Trophoblast cell (in vitro differentiated cells and primary cell): ENCODE data around the gene EIF4EBP3.
A peak's percentile ranks its signal among the peaks of the same experiment; 100 is the strongest.

ENCODE experiments used
- DNase-seq, 2 donors: peaks; one replicate each; pipeline ENCODE4 v3.0.0-alpha.2; 2016
- H2AFZ ChIP-seq: 2 replicates; pipeline ENCODE4 v1.6.1; 2013; ENCODE audit warnings: low read length, moderate library complexity, mild to moderate bottlenecking; ENCODE audit not compliant: insufficient read depth, poor library complexity
- H2AK5ac ChIP-seq: 2 replicates; pipeline ENCODE4 v1.6.1; 2013; ENCODE audit warnings: mild to moderate bottlenecking, low read length
- H2BK120ac ChIP-seq: 2 replicates; pipeline ENCODE4 v1.6.1; 2013; ENCODE audit warnings: low read length, mild to moderate bottlenecking, moderate library complexity; ENCODE audit not compliant: insufficient read depth, poor library complexity
- H2BK12ac ChIP-seq: 2 replicates; pipeline ENCODE4 v1.6.1; 2013; ENCODE audit warnings: mild to moderate bottlenecking, low read length, moderate library complexity
- H2BK5ac ChIP-seq: 2 replicates; pipeline ENCODE4 v1.6.1; 2013; ENCODE audit warnings: low read length, low read depth, moderate library complexity, mild to moderate bottlenecking; ENCODE audit not compliant: poor library complexity
- H3K14ac ChIP-seq: 2 replicates; pipeline ENCODE4 v1.6.1; 2013; ENCODE audit warnings: mild to moderate bottlenecking, low read length
- H3K18ac ChIP-seq: 2 replicates; pipeline ENCODE4 v1.6.1; 2013; ENCODE audit warnings: mild to moderate bottlenecking, low read length
- H3K23ac ChIP-seq: 2 replicates; pipeline ENCODE4 v1.6.1; 2013; ENCODE audit warnings: low read length
- H3K27ac ChIP-seq: 2 replicates; pipeline ENCODE4 v1.5.1; 2013; ENCODE audit warnings: low read depth, mild to moderate bottlenecking, inconsistent platforms, low read length, moderate library complexity
- H3K27me3 ChIP-seq: 2 replicates; pipeline ENCODE4 v1.6.1; 2013; ENCODE audit warnings: inconsistent platforms, mild to moderate bottlenecking, low read length, moderate library complexity; ENCODE audit not compliant: insufficient read depth
- H3K36me3 ChIP-seq, 2 experiments: 1 replicate in 1 of 2; 2 replicates in 1 of 2; pipeline ENCODE4 v1.6.1; 2013; ENCODE audit warnings: low read length in 2 of 2, mild to moderate bottlenecking in 2 of 2, moderate library complexity in 1 of 2; ENCODE audit not compliant: insufficient read depth in 2 of 2, control insufficient read depth in 1 of 2
- H3K4ac ChIP-seq: 2 replicates; pipeline ENCODE4 v1.6.1; 2013; ENCODE audit warnings: low read depth, mild to moderate bottlenecking, low read length, moderate library complexity
- H3K4me1 ChIP-seq, 2 experiments: 1 replicate in 1 of 2; 2 replicates in 1 of 2; pipeline ENCODE4 v1.6.1; 2013; ENCODE audit warnings: low read length in 2 of 2, mild to moderate bottlenecking in 2 of 2, moderate library complexity in 1 of 2; ENCODE audit not compliant: insufficient read depth in 2 of 2, control insufficient read depth in 1 of 2
- H3K4me2 ChIP-seq: 2 replicates; pipeline ENCODE4 v1.6.1; 2013; ENCODE audit warnings: inconsistent platforms, mild to moderate bottlenecking, low read length, moderate library complexity
- H3K4me3 ChIP-seq: 2 replicates; pipeline ENCODE4 v1.5.1; 2013; ENCODE audit warnings: mild to moderate bottlenecking, low read depth, low read length, inconsistent platforms
- H3K79me1 ChIP-seq: one replicate; pipeline ENCODE4 v1.6.1; 2013; ENCODE audit warnings: low read length
- H3K79me2 ChIP-seq: 2 replicates; pipeline ENCODE4 v1.6.1; 2013; ENCODE audit warnings: low read length, mild to moderate bottlenecking; ENCODE audit not compliant: control insufficient read depth, insufficient read depth, poor library complexity
- H3K9ac ChIP-seq: 2 replicates; pipeline ENCODE4 v1.6.1; 2013; ENCODE audit warnings: mild to moderate bottlenecking, low read length
- H3K9me3 ChIP-seq: 2 replicates; pipeline ENCODE4 v1.6.1; 2013; ENCODE audit warnings: low read depth, mild to moderate bottlenecking, control low read depth, inconsistent platforms, low read length; ENCODE audit not compliant: insufficient read depth
- H4K12ac ChIP-seq: 2 replicates; pipeline ENCODE4 v1.6.1; 2013; ENCODE audit warnings: low read depth, mild to moderate bottlenecking, low read length, moderate library complexity
- H4K8ac ChIP-seq: 2 replicates; pipeline ENCODE4 v1.6.1; 2013; ENCODE audit warnings: low read depth, mild to moderate bottlenecking, low read length, moderate library complexity
- H4K91ac ChIP-seq: one replicate; pipeline ENCODE4 v1.6.1; 2013; ENCODE audit warnings: low read depth, mild to moderate bottlenecking, low read length, moderate library complexity
- WGBS: extraction: QIAGEN DNeasy Blood & Tissue Kit; methylation state at CpG from one replicate; pipeline ENCODE4 v1.1.7; 2013; ENCODE audit warnings: missing lambda C conversion rate; ENCODE audit not compliant: insufficient read length, insufficient coverage; ENCODE audit errors: extremely low coverage; 5-methylcytosine and 5-hydroxymethylcytosine counted together

The EIF4EBP3 gene

GRCh38 chr5:140548300-140548688, 832 bp downstream of the EIF4EBP3 start:
- no peak overlapping the region for H2BK12ac ChIP-seq
- WGBS = no CpG with 5 or more reads among the region's 5 CpGs
- H3K23ac ChIP-seq = no peak overlapping the region
- peaks cover 10 to 16% of the 10 kb centered on the region in 2 experiments for H3K4me1 ChIP-seq
- no peak overlapping the region for H2BK5ac ChIP-seq
- no peak overlapping the region for H2AK5ac ChIP-seq
- H3K27ac ChIP-seq = no peak overlapping the region
- no peaks in the 10 kb centered on the region for H3K9me3 ChIP-seq
- H3K36me3 ChIP-seq = peaks cover 23 to 33% of the 10 kb centered on the region in 2 experiments
- no peak overlapping the region for H4K8ac ChIP-seq
- no peak overlapping the region for H2AFZ ChIP-seq
- H4K91ac ChIP-seq = no peak overlapping the region
- no peak overlapping the region for H3K4me3 ChIP-seq
- no peak for DNase-seq
- no peak overlapping the region for H3K14ac ChIP-seq
- peak overlapping the region; percentile 94 for H3K4me2 ChIP-seq
- H3K79me1 ChIP-seq = no peaks in the 10 kb centered on the region
- H3K27me3 ChIP-seq = no peaks in the 10 kb centered on the region
- no peaks in the 10 kb centered on the region for H3K79me2 ChIP-seq
- H3K18ac ChIP-seq = no peak overlapping the region
- no peak overlapping the region for H4K12ac ChIP-seq
- H3K4ac ChIP-seq = no peak overlapping the region
- peak overlapping the region; percentile 14 for H3K9ac ChIP-seq
- H2BK120ac ChIP-seq = no peak overlapping the region

GRCh38 chr5:140548791-140549190, 1.3 kb downstream of the EIF4EBP3 start:
- no peak overlapping the region for H4K12ac ChIP-seq
- H3K36me3 ChIP-seq = peaks cover 23 to 33% of the 10 kb centered on the region in 2 experiments
- H3K27me3 ChIP-seq = no peaks in the 10 kb centered on the region
- H3K9ac ChIP-seq = no peak overlapping the region
- H3K79me2 ChIP-seq = no peaks in the 10 kb centered on the region
- no peak for DNase-seq
- no CpG with 5 or more reads among the region's 7 CpGs for WGBS
- H3K23ac ChIP-seq = no peak overlapping the region
- no peak overlapping the region for H4K8ac ChIP-seq
- no peak overlapping the region for H2BK5ac ChIP-seq
- H4K91ac ChIP-seq = no peak overlapping the region
- H3K4me1 ChIP-seq = peaks cover 10 to 16% of the 10 kb centered on the region in 2 experiments
- H3K79me1 ChIP-seq = no peaks in the 10 kb centered on the region
- H2AFZ ChIP-seq = no peak overlapping the region
- H3K4me3 ChIP-seq = no peak overlapping the region
- no peak overlapping the region for H2AK5ac ChIP-seq
- H3K27ac ChIP-seq = no peak overlapping the region
- H3K9me3 ChIP-seq = no peaks in the 10 kb centered on the region
- H3K4ac ChIP-seq = no peak overlapping the region
- H2BK12ac ChIP-seq = no peak overlapping the region
- no peak overlapping the region for H2BK120ac ChIP-seq
- H3K14ac ChIP-seq = no peak overlapping the region
- no peak overlapping the region for H3K4me2 ChIP-seq
- no peak overlapping the region for H3K18ac ChIP-seq

GRCh38 chr5:140549237-140550144, 2.0 kb downstream of the EIF4EBP3 start:
- no peak overlapping the region for H2BK12ac ChIP-seq
- H3K18ac ChIP-seq = no peak overlapping the region
- H3K27me3 ChIP-seq = no peaks in the 10 kb centered on the region
- no CpG with 5 or more reads among the region's 3 CpGs for WGBS
- no peak overlapping the region for H3K4ac ChIP-seq
- no peaks in the 10 kb centered on the region for H3K9me3 ChIP-seq
- no peak overlapping the region for H4K91ac ChIP-seq
- H2AK5ac ChIP-seq = no peak overlapping the region
- H3K36me3 ChIP-seq = peaks cover 23 to 32% of the 10 kb centered on the region in 2 experiments
- H3K4me3 ChIP-seq = no peak overlapping the region
- no peak overlapping the region for H3K4me2 ChIP-seq
- H2BK5ac ChIP-seq = no peak overlapping the region
- no peaks in the 10 kb centered on the region for H3K79me1 ChIP-seq
- no peak overlapping the region for H4K8ac ChIP-seq
- no peak overlapping the region for H2AFZ ChIP-seq
- no peak overlapping the region for H3K9ac ChIP-seq
- no peak overlapping the region for H3K23ac ChIP-seq
- DNase-seq = peak in 1 of 2 donors; percentile 18
- H3K27ac ChIP-seq = no peak overlapping the region
- no peak overlapping the region for H3K14ac ChIP-seq
- no peak overlapping the region for H2BK120ac ChIP-seq
- no peaks in the 10 kb centered on the region for H3K79me2 ChIP-seq
- no peak overlapping the region for H4K12ac ChIP-seq
- peaks cover 10 to 16% of the 10 kb centered on the region in 2 experiments for H3K4me1 ChIP-seq

GRCh38 chr5:140550147-140551079, 3.0 kb downstream of the EIF4EBP3 start:
- no peak overlapping the region for H2BK120ac ChIP-seq
- H3K79me2 ChIP-seq = no peaks in the 10 kb centered on the region
- no peak overlapping the region for H4K12ac ChIP-seq
- H2AFZ ChIP-seq = no peak overlapping the region
- H3K4me2 ChIP-seq = no peak overlapping the region
- no peaks in the 10 kb centered on the region for H3K9me3 ChIP-seq
- H2BK5ac ChIP-seq = no peak overlapping the region
- peaks cover 10 to 16% of the 10 kb centered on the region in 2 experiments for H3K4me1 ChIP-seq
- no peak overlapping the region for H3K18ac ChIP-seq
- no peaks in the 10 kb centered on the region for H3K79me1 ChIP-seq
- DNase-seq = no peak
- H2AK5ac ChIP-seq = no peak overlapping the region
- no peak overlapping the region for H3K9ac ChIP-seq
- no peak overlapping the region for H3K23ac ChIP-seq
- H3K27ac ChIP-seq = no peak overlapping the region
- H3K27me3 ChIP-seq = no peaks in the 10 kb centered on the region
- H3K14ac ChIP-seq = no peak overlapping the region
- H4K8ac ChIP-seq = no peak overlapping the region
- no peak overlapping the region for H4K91ac ChIP-seq
- H3K4ac ChIP-seq = no peak overlapping the region
- H3K4me3 ChIP-seq = no peak overlapping the region
- peaks cover 21 to 32% of the 10 kb centered on the region in 2 experiments for H3K36me3 ChIP-seq
- WGBS = no CpG with 5 or more reads among the region's 11 CpGs
- no peak overlapping the region for H2BK12ac ChIP-seq
